Activated CD4-positive, alpha-beta T cell treated with anti-CD3 and anti-CD28 coated beads, Interleukin-10, Interleukin-2, amounts not matched to agents 100 ng/mL and 50 ng/mL, durations not matched to agents 16 hours and 8 hours (primary cell): ENCODE results near the gene CLEC10A.
"Not testable (repeated sequence)": the region's sequence is repeated elsewhere in the genome, so short reads cannot be mapped to it uniquely, and the experiment has no call there.

Source experiments
- DNase-seq: peaks from one replicate; pipeline ENCODE4 v3.0.0-alpha.2; 2020

Gene CLEC10A, protein sequence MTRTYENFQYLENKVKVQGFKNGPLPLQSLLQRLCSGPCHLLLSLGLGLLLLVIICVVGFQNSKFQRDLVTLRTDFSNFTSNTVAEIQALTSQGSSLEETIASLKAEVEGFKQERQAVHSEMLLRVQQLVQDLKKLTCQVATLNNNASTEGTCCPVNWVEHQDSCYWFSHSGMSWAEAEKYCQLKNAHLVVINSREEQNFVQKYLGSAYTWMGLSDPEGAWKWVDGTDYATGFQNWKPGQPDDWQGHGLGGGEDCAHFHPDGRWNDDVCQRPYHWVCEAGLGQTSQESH

GRCh38 chr17:7079581-7080455 is at the start of gene CLEC10A:
CLEC10A (minus strand) TSS chr17:7080251; CDS start chr17:7078812, 1,439 bp downstream.
- no peak for DNase-seq

GRCh38 chr17:7129311-7129710 is 49.3 kb upstream of the CLEC10A start:
- no peak for DNase-seq

DNA sequence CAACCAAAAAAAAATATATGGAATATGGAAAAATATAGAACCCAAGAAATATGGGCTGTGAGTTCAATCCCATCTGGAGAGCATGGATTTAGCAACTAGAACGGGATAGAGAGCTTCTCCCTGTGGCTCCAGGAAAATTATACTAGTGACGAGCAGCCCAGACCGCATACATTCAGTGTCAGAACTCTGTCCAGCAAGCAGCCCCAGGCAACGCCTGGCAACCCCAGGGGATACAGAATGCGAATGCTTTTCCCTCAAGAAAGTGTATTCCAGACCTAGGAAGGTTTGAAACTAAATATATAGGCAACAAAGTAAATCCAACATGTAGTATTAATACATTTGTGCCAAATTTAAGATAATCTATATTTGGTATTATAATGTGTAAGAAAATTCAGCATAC is 48.1 kb upstream of the CLEC10A start:
- no peak for DNase-seq

- DNase-seq = not testable (repeated sequence)
Observed at GRCh38 chr17:7127501-7127900, 47.5 kb upstream of the CLEC10A start.

- not testable (repeated sequence) for DNase-seq
Observed at GRCh38 chr17:7126386-7126785, 46.3 kb upstream of the CLEC10A start.

GRCh38 chr17:7124923-7125322 is 44.9 kb upstream of the CLEC10A start:
- no peak for DNase-seq

DNA sequence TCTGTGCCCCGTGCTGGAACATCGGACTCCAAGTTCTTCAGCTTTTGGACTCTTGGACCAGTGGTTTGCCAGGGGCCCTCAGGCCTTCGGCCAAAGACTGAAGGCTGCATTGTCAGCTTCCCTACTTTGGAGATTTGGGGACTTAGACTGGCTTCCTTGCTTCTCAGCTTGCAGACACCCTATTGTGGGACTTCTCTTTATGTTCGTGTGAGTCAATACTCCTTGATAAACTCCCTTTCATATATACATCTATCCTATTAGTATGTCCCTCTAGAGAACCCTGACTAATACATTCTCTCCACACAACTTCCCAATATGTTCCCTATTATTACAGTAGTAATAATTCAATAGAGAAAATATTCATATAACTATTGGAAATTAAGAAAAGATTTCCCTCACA is 43.8 kb upstream of the CLEC10A start:
- no peak for DNase-seq

DNA sequence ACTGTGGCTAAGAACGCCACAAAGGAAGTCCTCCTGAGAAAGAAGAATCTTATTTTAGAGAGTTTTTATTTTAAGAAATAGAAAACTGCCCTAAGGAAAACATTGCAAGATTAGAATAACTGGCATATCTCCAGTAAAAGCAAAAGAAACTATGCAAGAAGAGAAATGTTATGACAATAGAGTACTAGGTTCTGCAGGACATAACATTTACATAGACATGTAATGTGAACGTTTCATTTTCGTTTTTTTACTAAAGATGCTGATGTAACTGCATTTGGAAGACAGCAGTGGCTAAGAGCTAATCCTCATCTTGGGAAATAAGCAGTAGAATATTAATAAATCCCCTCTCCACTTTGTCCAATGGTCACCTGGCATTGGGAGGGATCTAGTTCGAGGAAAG is 42.3 kb upstream of the CLEC10A start:
- no peak for DNase-seq

DNA sequence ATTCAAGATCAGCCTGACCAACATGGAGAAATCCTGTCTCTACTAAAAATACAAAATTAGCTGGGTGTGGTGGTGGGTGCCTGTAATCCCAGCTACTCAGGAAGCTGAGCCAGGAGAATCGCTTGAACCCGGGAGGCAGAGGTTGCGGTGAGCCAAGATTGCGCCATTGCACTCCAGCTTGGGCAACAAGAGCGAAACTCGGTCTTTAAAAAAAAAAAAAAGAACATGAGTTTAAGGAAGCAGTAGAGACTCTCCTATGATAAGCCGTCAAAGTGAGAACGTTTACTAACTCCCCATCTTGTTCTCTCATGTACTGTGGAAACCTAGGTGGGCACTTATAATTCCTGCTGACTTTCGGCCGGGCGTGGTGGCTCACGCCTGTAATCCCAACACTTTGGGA is 40.6 kb upstream of the CLEC10A start:
- DNase-seq = not testable (repeated sequence)

DNA sequence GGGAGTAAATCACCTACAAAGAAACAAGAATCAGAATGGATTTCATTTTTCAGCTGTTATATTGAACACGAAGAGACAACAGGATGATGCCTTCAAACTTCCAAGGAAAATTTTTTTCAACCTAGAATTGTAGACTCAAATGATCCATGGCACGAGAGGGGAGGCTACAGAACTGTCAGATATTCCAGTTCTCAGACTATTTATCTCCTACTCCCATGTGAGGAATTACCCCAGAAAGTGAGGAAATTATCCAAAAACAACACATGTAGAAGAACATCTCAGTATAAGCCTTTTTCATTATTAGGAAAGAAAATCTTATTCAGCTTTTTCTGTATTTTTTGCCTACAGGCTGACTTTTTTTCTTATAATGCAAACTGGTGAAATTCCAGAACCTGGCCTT is 40.1 kb upstream of the CLEC10A start:
- no peak for DNase-seq

- no peak for DNase-seq
Observed at GRCh38 chr17:7119314-7119713, 39.3 kb upstream of the CLEC10A start.

DNA sequence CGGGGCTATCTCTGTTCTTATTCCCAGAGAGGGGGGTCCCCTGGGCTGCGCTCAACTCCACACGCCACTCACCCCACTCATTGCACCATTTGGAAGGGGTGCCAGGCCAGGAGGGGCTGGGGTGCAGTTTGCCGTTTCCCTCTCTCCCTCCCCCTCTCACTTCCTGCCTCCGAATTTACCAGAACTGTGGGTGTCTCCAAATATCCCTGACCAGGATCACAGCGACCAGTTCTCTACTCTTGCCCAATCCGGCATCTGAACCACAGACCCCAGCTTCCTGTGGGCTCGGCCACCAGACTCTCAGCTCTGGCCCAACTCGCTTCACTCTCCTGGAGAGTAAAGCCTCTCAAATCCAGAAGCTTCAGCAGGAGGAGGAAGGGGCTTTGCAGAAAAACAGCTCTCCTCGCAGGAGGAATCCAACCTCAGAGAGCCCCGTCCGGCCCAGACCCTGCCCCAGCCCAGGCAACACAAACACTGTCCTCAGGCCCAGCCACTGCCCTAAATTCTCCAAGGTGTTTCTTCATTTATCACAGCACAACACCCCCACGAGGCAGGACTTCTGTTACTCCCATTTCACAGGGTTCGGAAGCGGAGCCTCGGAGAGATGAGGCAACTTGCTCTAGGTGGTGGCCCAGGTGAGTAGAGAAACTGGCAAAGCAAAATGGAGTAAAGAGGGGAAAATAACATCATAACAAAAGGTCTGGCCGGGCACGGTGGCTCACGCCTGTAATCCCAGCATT is 35.0 kb upstream of the CLEC10A start:
- no peak for DNase-seq

- DNase-seq = no peak
Observed at GRCh38 chr17:7114241-7114874, 34.3 kb upstream of the CLEC10A start, which contains the start of gene ASGR2. ASGR2 (minus strand) TSS chr17:7114822; CDS start chr17:7114240, 582 bp downstream.

GRCh38 chr17:7113273-7114071 is 33.4 kb upstream of the CLEC10A start:
- DNase-seq = no peak

DNA sequence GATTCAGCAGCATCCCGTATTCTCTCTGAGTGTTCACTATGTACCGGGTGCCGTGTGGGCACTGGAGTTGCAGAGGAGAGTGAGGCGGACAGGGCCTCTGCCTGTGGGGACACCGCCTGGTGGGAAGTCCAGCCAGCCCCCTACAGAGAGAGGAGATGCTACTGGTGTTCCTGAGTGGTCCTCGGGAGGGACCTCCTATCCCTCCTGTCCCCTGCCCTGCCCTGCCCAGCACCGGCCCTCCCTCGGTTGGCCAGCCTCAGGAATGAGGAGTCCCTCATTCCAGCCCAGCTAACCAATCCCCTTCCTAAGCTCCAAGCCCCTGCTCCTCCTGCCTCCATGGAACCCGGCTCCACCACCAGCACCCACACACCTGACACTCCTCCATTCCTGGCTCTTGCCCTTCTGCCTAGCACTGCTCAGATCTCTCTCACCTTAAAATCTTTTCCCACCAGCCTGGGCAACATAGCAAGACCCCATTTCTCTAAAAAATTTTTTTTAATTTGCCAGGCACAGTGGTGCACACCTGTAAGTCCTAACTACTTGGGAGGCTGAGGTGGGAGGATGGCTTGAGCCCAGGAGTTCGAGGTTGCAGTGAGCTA is 32.6 kb upstream of the CLEC10A start:
- no peak for DNase-seq

- DNase-seq = no peak
Observed at GRCh38 chr17:7111784-7112509, 31.9 kb upstream of the CLEC10A start.

- DNase-seq = no peak
Observed at GRCh38 chr17:7110617-7111306, 30.7 kb upstream of the CLEC10A start.

DNA sequence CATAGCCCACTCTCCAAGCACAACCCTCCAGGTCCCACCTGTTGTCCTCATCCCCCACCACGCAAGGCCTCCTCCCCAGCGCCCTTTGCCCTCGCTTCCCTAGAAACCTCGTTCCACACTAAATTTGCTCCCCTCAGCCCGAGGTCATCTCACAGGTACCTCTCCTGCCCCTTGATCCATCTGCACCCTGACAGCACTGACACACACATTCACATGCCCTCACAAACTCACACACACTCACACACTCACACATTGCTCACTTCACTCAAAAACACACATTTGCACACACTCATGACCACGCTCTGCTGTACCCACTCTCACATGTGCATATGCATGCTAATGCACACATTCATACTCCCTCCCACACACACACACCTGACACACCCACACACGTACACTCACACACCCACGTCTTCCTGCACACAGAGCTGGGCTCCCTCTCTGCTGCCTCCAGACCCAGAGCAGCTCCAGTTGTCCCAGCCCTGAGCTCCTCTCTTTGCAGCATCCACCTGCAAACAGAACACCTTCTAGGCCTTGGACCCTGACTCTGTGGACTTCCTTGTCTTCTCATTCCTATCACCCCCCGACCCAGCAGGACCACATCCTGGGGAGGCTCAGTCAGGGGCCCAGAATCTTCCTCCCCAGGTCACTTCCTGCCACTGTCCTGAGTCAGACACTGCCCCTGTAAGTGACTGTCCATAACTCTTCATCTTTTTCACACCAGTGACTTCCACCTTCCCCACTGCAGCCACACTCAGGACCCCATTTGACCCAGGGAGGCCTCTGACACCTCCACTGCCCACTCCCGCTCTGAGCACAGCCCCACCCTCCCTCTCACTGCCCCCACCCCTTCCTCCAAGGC is 29.6 kb upstream of the CLEC10A start:
- DNase-seq = no peak

DNA sequence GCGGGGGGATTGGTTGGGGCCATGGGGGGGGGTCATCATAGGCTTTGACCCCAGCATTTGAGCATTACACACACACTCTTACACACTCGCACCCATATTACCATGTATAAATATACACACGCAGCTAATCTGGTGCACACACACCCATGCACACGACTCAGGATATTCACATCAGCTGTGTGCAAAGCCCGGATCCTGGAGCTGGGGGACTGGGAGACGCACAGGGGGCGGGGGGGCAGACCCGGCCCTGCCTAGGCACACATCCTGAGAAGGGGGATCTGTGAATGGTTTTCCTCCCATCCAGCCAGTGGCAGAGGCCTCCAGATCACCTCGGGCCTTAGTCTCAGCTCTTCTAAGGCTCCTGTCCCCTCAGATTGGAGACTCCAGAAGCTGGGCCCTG is 28.9 kb upstream of the CLEC10A start:
- no peak for DNase-seq
